Lower leg skin (tissue), 3 donors: ENCODE data around the gene RAPGEF2.

Experiments
- POLR2A ChIP-seq, 2 donors: fragments of 450-650 bp; IDR thresholded peaks; one replicate each; pipeline ENCODE4 v1.6.1; 2016 to 2017; ENCODE audit warnings: antibody characterized with exemption in 2 of 2, mild to moderate bottlenecking in 1 of 2, moderate library complexity in 1 of 2
- TF ChIP-seq, protein P1 (sequence below), 3 donors: fragments of 450-650 bp; IDR thresholded peaks; one replicate each; pipeline ENCODE4 v1.5.1; 2016; ENCODE audit warnings: antibody characterized with exemption in 3 of 3, mild to moderate bottlenecking in 3 of 3, moderate library complexity in 2 of 3

DNA sequence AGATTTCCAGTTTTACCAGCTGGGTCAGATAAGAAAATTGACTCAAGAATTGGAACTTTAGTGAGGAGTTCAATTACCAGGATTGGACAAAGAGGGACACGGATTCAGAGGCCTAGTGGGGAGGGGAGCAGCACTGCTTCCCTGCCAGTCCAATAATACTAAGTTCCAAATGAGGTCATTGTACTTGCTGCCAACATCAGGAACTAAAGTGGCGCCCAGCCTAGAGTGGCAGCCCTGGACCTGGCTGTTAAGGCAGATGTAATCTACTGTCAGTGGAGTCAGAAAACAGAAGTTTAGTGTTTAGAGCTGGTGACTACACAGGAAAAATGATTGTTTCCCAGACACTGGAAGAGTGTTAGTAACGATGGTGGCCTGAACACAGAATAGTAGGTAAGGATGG, 42.7 kb upstream of the RAPGEF2 start:
- TF ChIP-seq, protein P1, sequence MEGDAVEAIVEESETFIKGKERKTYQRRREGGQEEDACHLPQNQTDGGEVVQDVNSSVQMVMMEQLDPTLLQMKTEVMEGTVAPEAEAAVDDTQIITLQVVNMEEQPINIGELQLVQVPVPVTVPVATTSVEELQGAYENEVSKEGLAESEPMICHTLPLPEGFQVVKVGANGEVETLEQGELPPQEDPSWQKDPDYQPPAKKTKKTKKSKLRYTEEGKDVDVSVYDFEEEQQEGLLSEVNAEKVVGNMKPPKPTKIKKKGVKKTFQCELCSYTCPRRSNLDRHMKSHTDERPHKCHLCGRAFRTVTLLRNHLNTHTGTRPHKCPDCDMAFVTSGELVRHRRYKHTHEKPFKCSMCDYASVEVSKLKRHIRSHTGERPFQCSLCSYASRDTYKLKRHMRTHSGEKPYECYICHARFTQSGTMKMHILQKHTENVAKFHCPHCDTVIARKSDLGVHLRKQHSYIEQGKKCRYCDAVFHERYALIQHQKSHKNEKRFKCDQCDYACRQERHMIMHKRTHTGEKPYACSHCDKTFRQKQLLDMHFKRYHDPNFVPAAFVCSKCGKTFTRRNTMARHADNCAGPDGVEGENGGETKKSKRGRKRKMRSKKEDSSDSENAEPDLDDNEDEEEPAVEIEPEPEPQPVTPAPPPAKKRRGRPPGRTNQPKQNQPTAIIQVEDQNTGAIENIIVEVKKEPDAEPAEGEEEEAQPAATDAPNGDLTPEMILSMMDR (IDR thresholded peaks at IDR 0.05), result no peak
- no peak for TF ChIP-seq POLR2A (IDR thresholded peaks at IDR 0.05)
